Right lobe of liver (tissue), 6 donors: ENCODE results near the gene GPR25. TPM values are rescaled to one million over a fixed set of nuclear protein-coding genes. Genes with fewer than 3 reads are reported as not detected.

ENCODE experiments used
- ATAC-seq, 4 donors: fragments of 200-7000 bp; cut with Tn5 transposase; one replicate each; pipeline ENCODE4 v1.9.1; 2020; ENCODE audit warnings: mild to moderate bottlenecking in 4 of 4, moderate library complexity in 4 of 4
- DNase-seq, 3 donors: peaks; one replicate each; pipeline ENCODE4 v3.0.0-alpha.2; 2020
- H3K27ac ChIP-seq, 3 donors: fragments of 200-600 bp; one replicate each; pipeline ENCODE4 v1.8.0; 2022
- H3K27me3 ChIP-seq, 2 donors: fragments of 200-600 bp; one replicate each; pipeline ENCODE4 v1.8.0; 2022
- H3K36me3 ChIP-seq, 4 donors: fragments of 200-600 bp; sonication (generic) in 1 of 4; one replicate each; pipeline versions ENCODE4 v1.5.1 to v1.8.0; 2017 to 2022; ENCODE audit warnings: control low read depth in 1 of 4
- H3K4me1 ChIP-seq, 4 donors: fragments of 200-600 bp; sonication (generic) in 1 of 4; one replicate each; pipeline versions ENCODE4 v1.5.1 to v1.8.0; 2017 to 2022; ENCODE audit warnings: control low read depth in 1 of 4
- H3K4me3 ChIP-seq, 3 donors: fragments of 200-600 bp; one replicate each; pipeline ENCODE4 v1.8.0; 2022
- H3K9me3 ChIP-seq, 4 donors: fragments of 200-600 bp; sonication (generic) in 1 of 4; one replicate each; pipeline versions ENCODE4 v1.5.1 to v1.8.0; 2017 to 2022; ENCODE audit warnings: control low read depth in 1 of 4
- CTCF ChIP-seq, 4 donors: fragments of 200-600 bp in 3 of 4; fragments of 450-650 bp in 1 of 4; IDR thresholded peaks; one replicate each; pipeline versions ENCODE4 v1.5.1 to v1.8.0; 2016 to 2022; ENCODE audit warnings: antibody characterized with exemption in 4 of 4, mild to moderate bottlenecking in 2 of 4
- POLR2A ChIP-seq: fragments of 450-650 bp; IDR thresholded peaks from one replicate; pipeline ENCODE4 v1.6.1; 2017; ENCODE audit warnings: antibody characterized with exemption, mild to moderate bottlenecking
- WGBS: methylation state at CpG from one replicate; pipeline ENCODE4 v1.1.6; 2018; ENCODE audit warnings: low coverage, low lambda C conversion rate; ENCODE audit not compliant: insufficient coverage; ENCODE audit errors: missing lambda C conversion rate; 5-methylcytosine and 5-hydroxymethylcytosine counted together
- intact Hi-C, 2 donors: fragments of 100-400 bp; cut with DNase I; formaldehyde crosslinking; loops; one replicate each; pipeline versions ENCODE4 v1.11.2 to v1.14.1; 2022
- total RNA-seq, 6 experiments: library from RNA; depleted of rRNA in 2 of 6; stranded (reverse); fragments of >200 nt in 2 of 6; fragmentation: NEBNext Ultra II Directional in 3 of 6; extraction: Animal tissue kit (Norgen Biotek cat#: 25700) in 3 of 6; gene quantifications; one replicate each; pipeline versions ENCODE4 v1.1.0 to v1.2.4, GENCODE V29; 2016 to 2023
- donor health status: DM: no; HTN: yes; CAD: no.
- donor health status: DM: no; HTN: no; CAD: no.
- donor health status: DM: no; HTN: no; CAD: no.
- donor health status: DM: no; HTN: yes; CAD: no.
- donor health status: DM: no; HTN: yes; CAD: no.

GPR25 gene
- total RNA-seq, 6 experiments from 2014 or later = not detected

- DNase-seq (no peak), ATAC-seq (no peak)
- intact Hi-C loops = no loop called here
- H3K27me3 ChIP-seq = no peaks in the 10 kb centered on the region
- H3K36me3 ChIP-seq = no peaks in the 10 kb centered on the region
- H3K27ac ChIP-seq = no peak overlapping the region
- H3K4me1 ChIP-seq = peaks cover 0 to 18% (median 4%) of the 10 kb centered on the region in 4 donors
- H3K4me3 ChIP-seq = no peak overlapping the region
- no peaks in the 10 kb centered on the region for H3K9me3 ChIP-seq
- 45% methylated on average over 7 of the region's 11 CpGs for WGBS
- TF ChIP-seq CTCF (IDR thresholded peaks at IDR 0.05) (no peak), POLR2A (no peak)
Measured at GRCh38 chr1:200887036-200887435, 14.3 kb downstream of the GPR25 start.

GRCh38 chr1:200887772-200888348 lies 15.1 kb downstream of the GPR25 start:
- ATAC-seq (no peak), DNase-seq (no peak)
- Histone ChIP-seq H3K27ac (no peak overlapping the region), H3K4me3 (no peak overlapping the region), H3K9me3 (no peaks in the 10 kb centered on the region), H3K4me1 (peaks cover 0 to 18% (median 4%) of the 10 kb centered on the region in 4 donors), H3K36me3 (no peaks in the 10 kb centered on the region), H3K27me3 (no peaks in the 10 kb centered on the region)
- 54% methylated on average over 6 of the region's 9 CpGs for WGBS
- intact Hi-C loops = no loop called here
- TF ChIP-seq POLR2A (no peak), CTCF (IDR thresholded peaks at IDR 0.05) (no peak)

- peaks cover 0 to 18% (median 4%) of the 10 kb centered on the region in 4 donors for H3K4me1 ChIP-seq
- no peak overlapping the region for H3K4me3 ChIP-seq
- TF ChIP-seq POLR2A (no peak), CTCF (IDR thresholded peaks at IDR 0.05) (no peak)
- H3K9me3 ChIP-seq = no peaks in the 10 kb centered on the region
- DNase-seq = no peak
- 20% methylated on average over 1 of the region's 7 CpGs for WGBS
- no peaks in the 10 kb centered on the region for H3K36me3 ChIP-seq
- ATAC-seq = peak; percentile 39 to 63 (median 48)
- H3K27ac ChIP-seq = no peak overlapping the region
- intact Hi-C loops = no loop called here
- no peaks in the 10 kb centered on the region for H3K27me3 ChIP-seq
Measured at GRCh38 chr1:200888349-200888838, 15.6 kb downstream of the GPR25 start.

GRCh38 chr1:200889571-200889970 lies 16.8 kb downstream of the GPR25 start:
- Histone ChIP-seq H3K4me1 (peaks cover 0 to 18% (median 4%) of the 10 kb centered on the region in 4 donors), H3K27me3 (no peaks in the 10 kb centered on the region), H3K36me3 (no peaks in the 10 kb centered on the region), H3K27ac (no peak overlapping the region), H3K9me3 (no peaks in the 10 kb centered on the region), H3K4me3 (no peak overlapping the region)
- WGBS = 100% methylated on average over 2 of the region's 2 CpGs
- TF ChIP-seq CTCF (IDR thresholded peaks at IDR 0.05) = no peak
- no peak for TF ChIP-seq POLR2A
- intact Hi-C loops = no loop called here
- no peak for DNase-seq
- ATAC-seq = no peak
